IMR-90 (cell line): ENCODE data around the gene NPIPB8. TPM values are rescaled to one million over a fixed set of nuclear protein-coding genes. Genes with fewer than 3 reads are reported as not detected.

Experiments used
- ATAC-seq: fragments of 200-7000 bp; cut with Tn5 transposase; 2 replicates; pipeline ENCODE4 v1.9.1; 2020; ENCODE audit warnings: low read depth, mild to moderate bottlenecking, moderate library complexity
- BruUV-seq: library from RNA; stranded (reverse); fragments of 400-500 nt; replicated peaks from 2 replicates; lab custom pipeline; 2021; lab: Mats Ljungman, UMichigan
- CTCF ChIA-PET: fragments of 300-600 bp; formaldehyde crosslinking; extraction: SDS; loops from one replicate; lab custom pipeline; 2021; ENCODE audit warnings: antibody characterized with exemption; lab: Yijun Ruan, JAX
- POLR2A ChIA-PET: fragments of 300-600 bp; sonication (Branson Sonifier 250); formaldehyde crosslinking; loops from one replicate; lab custom pipeline; 2022; ENCODE audit warnings: antibody characterized with exemption; ENCODE audit not compliant: unreplicated experiment; lab: Charles Lee
- DNase-seq: peaks from one replicate; pipeline ENCODE4 v3.0.0; 2013
- H2AFZ ChIP-seq: replicated peaks from 2 replicates; pipeline ENCODE3; 2013; ENCODE audit warnings: low read length, mild to moderate bottlenecking; ENCODE audit not compliant: poor library complexity
- H2AK5ac ChIP-seq: 2 replicates; pipeline ENCODE4 v1.6.1; 2013; ENCODE audit warnings: low read depth, low read length, inconsistent platforms
- H2AK9ac ChIP-seq: replicated peaks from 2 replicates; pipeline ENCODE3; 2013; ENCODE audit warnings: mild to moderate bottlenecking, low read depth, low read length, moderate library complexity; ENCODE audit not compliant: poor library complexity
- H2BK120ac ChIP-seq: 2 replicates; pipeline ENCODE4 v1.6.1; 2013; ENCODE audit warnings: low read depth, low read length, inconsistent platforms
- H2BK15ac ChIP-seq: 3 replicates; pipeline ENCODE4 v1.6.1; 2013; ENCODE audit warnings: low read depth, low read length, inconsistent platforms
- H2BK20ac ChIP-seq: 2 replicates; pipeline ENCODE4 v1.6.1; 2013; ENCODE audit warnings: low read depth, mild to moderate bottlenecking, inconsistent platforms, low read length, moderate library complexity
- H2BK5ac ChIP-seq: 2 replicates; pipeline ENCODE4 v1.6.1; 2013; ENCODE audit warnings: mild to moderate bottlenecking, low read depth, low read length, inconsistent platforms; ENCODE audit not compliant: poor library complexity, severe bottlenecking
- H3K14ac ChIP-seq: replicated peaks from 2 replicates; pipeline ENCODE4 v1.6.1; 2013; ENCODE audit warnings: low read depth, low read length, inconsistent platforms
- H3K18ac ChIP-seq: 2 replicates; pipeline ENCODE4 v1.6.1; 2013; ENCODE audit warnings: low read depth, low read length, control low read depth
- H3K23ac ChIP-seq: 2 replicates; pipeline ENCODE4 v1.6.1; 2013; ENCODE audit warnings: low read depth, low read length, inconsistent platforms
- H3K27ac ChIP-seq: 2 replicates; pipeline ENCODE4 v1.5.1; 2013; ENCODE audit warnings: mild to moderate bottlenecking, control low read depth, low read length; ENCODE audit not compliant: insufficient read depth
- H3K27me3 ChIP-seq: 2 replicates; pipeline ENCODE4 v1.6.1; 2013; ENCODE audit warnings: low read length; ENCODE audit not compliant: control insufficient read depth, insufficient read depth
- H3K36me3 ChIP-seq: 2 replicates; pipeline ENCODE4 v1.6.1; 2013; ENCODE audit warnings: low read length, mixed read lengths; ENCODE audit not compliant: control insufficient read depth, insufficient read depth
- H3K4ac ChIP-seq: 2 replicates; pipeline ENCODE4 v1.6.1; 2013; ENCODE audit warnings: low read depth, low read length, inconsistent platforms
- H3K4me1 ChIP-seq: 2 replicates; pipeline ENCODE4 v1.6.1; 2013; ENCODE audit warnings: low read length, mixed read lengths; ENCODE audit not compliant: control insufficient read depth, insufficient read depth
- H3K4me2 ChIP-seq: 2 replicates; pipeline ENCODE4 v1.6.1; 2013; ENCODE audit warnings: low read depth, mild to moderate bottlenecking, control low read depth, low read length, moderate library complexity
- H3K4me3 ChIP-seq: 2 replicates; pipeline ENCODE4 v1.5.1; 2013; ENCODE audit warnings: low read depth, mild to moderate bottlenecking, control low read depth, low read length, moderate library complexity; ENCODE audit not compliant: insufficient read depth
- H3K56ac ChIP-seq: 2 replicates; pipeline ENCODE4 v1.6.1; 2013; ENCODE audit warnings: low read length, inconsistent platforms; ENCODE audit not compliant: insufficient read depth; ENCODE audit errors: extremely low read depth
- H3K79me1 ChIP-seq, 2 experiments: 2 replicates each; pipeline ENCODE4 v1.6.1; 2013; ENCODE audit warnings: low read length in 2 of 2, inconsistent platforms in 1 of 2, low read depth in 1 of 2
- H3K9ac ChIP-seq: 2 replicates; pipeline ENCODE4 v1.6.1; 2013; ENCODE audit warnings: low read depth, low read length, control low read depth
- H3K9me1 ChIP-seq: 2 replicates; pipeline ENCODE4 v1.6.1; 2013; ENCODE audit warnings: low read length, inconsistent platforms; ENCODE audit not compliant: insufficient read depth
- H3K9me3 ChIP-seq: 2 replicates; pipeline ENCODE4 v1.6.1; 2013; ENCODE audit warnings: low read length; ENCODE audit not compliant: control insufficient read depth, insufficient read depth
- H4K20me1 ChIP-seq: 2 replicates; pipeline ENCODE4 v1.6.1; 2013; ENCODE audit warnings: low read length, inconsistent platforms; ENCODE audit not compliant: insufficient read depth
- H4K5ac ChIP-seq: 2 replicates; pipeline ENCODE4 v1.6.1; 2013; ENCODE audit warnings: mild to moderate bottlenecking, low read depth, low read length, control low read depth
- H4K8ac ChIP-seq, 2 experiments: 2 replicates each; pipeline ENCODE4 v1.6.1; 2013; ENCODE audit warnings: low read depth in 2 of 2, low read length in 2 of 2, control low read depth in 1 of 2, inconsistent platforms in 1 of 2
- H4K91ac ChIP-seq: 2 replicates; pipeline ENCODE4 v1.6.1; 2013; ENCODE audit warnings: low read depth, low read length, inconsistent platforms; ENCODE audit not compliant: insufficient read depth
- MAFK ChIP-seq: IDR thresholded peaks from 2 replicates; pipeline ENCODE4 v1.6.1; 2012; ENCODE audit warnings: low read depth, low read length, improper control_type of control experiment
- WGBS, 2 experiments: methylation state at CpG; one replicate each; pipeline versions ENCODE4 v1.1.5 to v1.1.7; 2013; ENCODE audit warnings: missing lambda C conversion rate in 2 of 2; ENCODE audit not compliant: insufficient read length in 1 of 2; ENCODE audit errors: extremely low coverage in 2 of 2; 5-methylcytosine and 5-hydroxymethylcytosine counted together
- dilution Hi-C: fragments of 300-500 bp; cut with HindIII; formaldehyde crosslinking; loops from one replicate; pipeline ENCODE4 v1.14.3; 2018; ENCODE audit warnings: low sequenced_read_pairs; ENCODE audit not compliant: unreplicated experiment
- in situ Hi-C: fragments of 300-500 bp; cut with MboI; formaldehyde crosslinking; loops from 3 replicates; pipeline ENCODE4 v1.14.3; 2019; ENCODE audit warnings: low sequenced_read_pairs, inconsistent platforms, mixed read lengths
- intact Hi-C: fragments of 100-400 bp; cut with micrococcal nuclease; formaldehyde crosslinking; loops from 2 replicates; pipeline ENCODE4 v1.10.0; 2022
- polyA plus RNA-seq, 3 experiments: library from polyadenylated mRNA; depleted of rRNA; stranded (reverse); fragments of >200 nt; gene quantifications; 2 replicates each; pipeline ENCODE4 v1.2.3, GENCODE V29; 2012; ENCODE audit warnings: low replicate concordance in 1 of 3
- total RNA-seq: library from RNA; depleted of rRNA; stranded (reverse); fragments of >200 nt; gene quantifications from 2 replicates; pipeline ENCODE4 v1.2.3, GENCODE V29; 2012

NPIPB8 gene
- total and polyA plus RNA-seq, 2 of the 4 experiments (the other 2 are of a cell fraction), result not detected

GRCh38 chr16:28602529-28602928, 35.3 kb upstream of the NPIPB8 start:
- CTCF ChIA-PET, result no interaction called here
- no peak overlapping the region for H3K4ac ChIP-seq
- no peaks in the 10 kb centered on the region for H3K79me1 ChIP-seq
- H3K14ac ChIP-seq, result no peak overlapping the region
- H2BK15ac ChIP-seq, result no peak overlapping the region
- no peak overlapping the region for H2BK120ac ChIP-seq
- ATAC-seq (no peak), DNase-seq (no peak)
- intact Hi-C loops, result no loop called here
- no TSS peak for BruUV-seq
- H2AK5ac ChIP-seq, result no peak overlapping the region
- H2BK20ac ChIP-seq, result no peak overlapping the region
- no peak overlapping the region for H2AK9ac ChIP-seq
- no peaks in the 10 kb centered on the region for H3K9me1 ChIP-seq
- H3K9me3 ChIP-seq, result no peaks in the 10 kb centered on the region
- no peak overlapping the region for H2AFZ ChIP-seq
- no peak overlapping the region for H3K56ac ChIP-seq
- no peak overlapping the region for H4K5ac ChIP-seq
- H2BK5ac ChIP-seq, result no peak overlapping the region
- no peak overlapping the region for H3K4me2 ChIP-seq
- no peak overlapping the region for H3K4me3 ChIP-seq
- no peak for TF ChIP-seq MAFK
- no peak overlapping the region for H3K27ac ChIP-seq
- no CpG with 5 or more reads among the region's 6 CpGs for WGBS, 2 experiments
- H3K9ac ChIP-seq, result no peak overlapping the region
- no peaks in the 10 kb centered on the region for H4K20me1 ChIP-seq
- H4K91ac ChIP-seq, result no peak overlapping the region
- dilution Hi-C loops, result no loop called here
- in situ Hi-C loops, result loop anchor here (10.0 kb wide), 1 partner anchor 308 kb away; the partner anchor contains the start of gene SBK1
- H4K8ac ChIP-seq, result no peak overlapping the region
- POLR2A ChIA-PET, result no interaction called here
- no peak overlapping the region for H3K18ac ChIP-seq
- H3K27me3 ChIP-seq, result peaks cover 35% of the 10 kb centered on the region
- no peak overlapping the region for H3K23ac ChIP-seq
- H3K36me3 ChIP-seq, result no peaks in the 10 kb centered on the region
- H3K4me1 ChIP-seq, result no peaks in the 10 kb centered on the region
